HS-5 (cell line): ENCODE results near the gene MCC.

Experiments used
- DNase-seq: peaks from one replicate; pipeline ENCODE4 v3.0.0-alpha.2; 2012; ENCODE audit warnings: low read depth

Gene MCC

GRCh38 chr5:113221294-113222176, 266.7 kb downstream of the MCC start:
- no peak for DNase-seq

GRCh38 chr5:113219695-113220094, 268.6 kb downstream of the MCC start:
- DNase-seq: no peak

GRCh38 chr5:113218906-113219517, 269.2 kb downstream of the MCC start:
- no peak for DNase-seq

- DNase-seq: no peak
These were observed 270.1 kb downstream of the MCC start for GRCh38 chr5:113218200-113218599.

GRCh38 chr5:113217619-113218184, 270.6 kb downstream of the MCC start:
- DNase-seq: no peak

GRCh38 chr5:113216545-113216944, 271.7 kb downstream of the MCC start:
- no peak for DNase-seq

GRCh38 chr5:113215401-113216060, 272.7 kb downstream of the MCC start:
- no peak for DNase-seq

GRCh38 chr5:113214606-113215323, 273.5 kb downstream of the MCC start:
- no peak for DNase-seq

- DNase-seq: no peak
These were observed 274.5 kb downstream of the MCC start for GRCh38 chr5:113213551-113214425.

- no peak for DNase-seq
These were observed 275.9 kb downstream of the MCC start for GRCh38 chr5:113212244-113212920.

- no peak for DNase-seq
These were observed 278.8 kb downstream of the MCC start for GRCh38 chr5:113209498-113209897.

GRCh38 chr5:113205807-113206206, 282.4 kb downstream of the MCC start:
- no peak for DNase-seq

- no peak for DNase-seq
These were observed 282.9 kb downstream of the MCC start for GRCh38 chr5:113205323-113205722.

- no peak for DNase-seq
These were observed 283.6 kb downstream of the MCC start for GRCh38 chr5:113204525-113205161.

GRCh38 chr5:113203916-113204315, 284.3 kb downstream of the MCC start:
- no peak for DNase-seq

- DNase-seq: no peak
These were observed 285.2 kb downstream of the MCC start for GRCh38 chr5:113202746-113203716.

GRCh38 chr5:113202287-113202686, 286.0 kb downstream of the MCC start:
- no peak for DNase-seq

- DNase-seq: no peak
These were observed 286.5 kb downstream of the MCC start for GRCh38 chr5:113201715-113202114.
